NCI-H2171 (cell line): ENCODE measurements around the gene NCOA1.
A peak's percentile ranks its signal among the peaks of the same experiment; 100 is the strongest.

Source experiments
- DNase-seq: peaks from one replicate; lab custom pipeline; 2025; lab: John Stamatoyannopoulos, UW

The NCOA1 gene

GRCh38 chr2:24743924-24744323, 252.9 kb downstream of the NCOA1 start:
- DNase-seq = no peak

- DNase-seq = no peak
Measured at GRCh38 chr2:24744356-24744755, 253.3 kb downstream of the NCOA1 start.

GRCh38 chr2:24745825-24746224, 254.8 kb downstream of the NCOA1 start:
- no peak for DNase-seq

GRCh38 chr2:24747299-24747698, 256.2 kb downstream of the NCOA1 start:
- DNase-seq = no peak

GRCh38 chr2:24749069-24749691, 258.1 kb downstream of the NCOA1 start:
- no peak for DNase-seq

- DNase-seq = no peak
Measured at GRCh38 chr2:24754985-24755705, 264.1 kb downstream of the NCOA1 start.

- DNase-seq = no peak
Measured at GRCh38 chr2:24756789-24757188, 265.7 kb downstream of the NCOA1 start.

GRCh38 chr2:24761866-24762265, 270.8 kb downstream of the NCOA1 start:
- no peak for DNase-seq

- no peak for DNase-seq
Measured at GRCh38 chr2:24762518-24762917, 271.5 kb downstream of the NCOA1 start.

- no peak for DNase-seq
Measured at GRCh38 chr2:24763843-24764242, 272.8 kb downstream of the NCOA1 start.

GRCh38 chr2:24766609-24767008, 275.6 kb downstream of the NCOA1 start:
- no peak for DNase-seq

GRCh38 chr2:24768013-24768412, 277.0 kb downstream of the NCOA1 start:
- DNase-seq = no peak

GRCh38 chr2:24768601-24769000, 277.5 kb downstream of the NCOA1 start:
- DNase-seq = no peak

GRCh38 chr2:24771061-24771460, 280.0 kb downstream of the NCOA1 start:
- no peak for DNase-seq

- DNase-seq = no peak
Measured at GRCh38 chr2:24771764-24772586, 280.9 kb downstream of the NCOA1 start.

- no peak for DNase-seq
Measured at GRCh38 chr2:24774373-24774772, 283.3 kb downstream of the NCOA1 start.

GRCh38 chr2:24779116-24779515, 288.1 kb downstream of the NCOA1 start:
- DNase-seq = no peak

GRCh38 chr2:24783641-24784040, 292.6 kb downstream of the NCOA1 start:
- DNase-seq = no peak

- DNase-seq = peak; percentile 2
Measured at GRCh38 chr2:24785671-24786321, 294.7 kb downstream of the NCOA1 start.

GRCh38 chr2:24787532-24787931, 296.5 kb downstream of the NCOA1 start:
- no peak for DNase-seq

GRCh38 chr2:24788816-24789215, 297.8 kb downstream of the NCOA1 start:
- DNase-seq = no peak

GRCh38 chr2:24791452-24791851, 300.4 kb downstream of the NCOA1 start:
- DNase-seq = no peak

GRCh38 chr2:24792542-24792873, 301.5 kb downstream of the NCOA1 start:
- DNase-seq = no peak
